Ovary (tissue), 9 donors: ENCODE results near the gene LIPN. TPM values are rescaled to one million over a fixed set of nuclear protein-coding genes. Genes with fewer than 3 reads are reported as not detected.

Experiments
- DNase-seq, 5 donors: peaks; one replicate each; pipeline ENCODE4 v3.0.0-alpha.2; 2019 to 2020
- H3K27ac ChIP-seq, 2 donors: fragments of 200-600 bp; one replicate each; pipeline versions ENCODE4 v1.5.1 to v1.8.0; 2019 to 2022
- H3K27me3 ChIP-seq: fragments of 200-600 bp; one replicate; pipeline ENCODE4 v1.8.0; 2022
- H3K36me3 ChIP-seq: fragments of 200-600 bp; sonication (generic); one replicate; pipeline ENCODE4 v1.5.1; 2019
- H3K4me1 ChIP-seq: one replicate; pipeline ENCODE4 v1.8.1; 2013; ENCODE audit warnings: mild to moderate bottlenecking, moderate library complexity; ENCODE audit not compliant: insufficient read depth
- H3K4me3 ChIP-seq: fragments of 200-600 bp; sonication (generic); one replicate; pipeline ENCODE4 v1.5.1; 2017
- H3K9me3 ChIP-seq, 2 donors: fragments of 200-600 bp in 1 of 2; sonication (generic) in 1 of 2; one replicate each; pipeline versions ENCODE4 v1.5.1 to v1.8.1; 2013 to 2019; ENCODE audit warnings: mild to moderate bottlenecking in 1 of 2, moderate library complexity in 1 of 2
- EP300 ChIP-seq: sonication (generic); formaldehyde crosslinking; IDR thresholded peaks from one replicate; pipeline ENCODE4 v1.6.1; 2017; ENCODE audit warnings: antibody characterized with exemption
- POLR2A ChIP-seq: fragments of 450-650 bp; IDR thresholded peaks from one replicate; pipeline ENCODE4 v1.6.1; 2017; ENCODE audit warnings: antibody characterized with exemption, mild to moderate bottlenecking, moderate library complexity
- WGBS, 3 donors: extraction: QIAGEN DNeasy Blood & Tissue Kit in 1 of 3; methylation state at CpG; one replicate each; pipeline versions ENCODE4 v1.1.5 to v1.1.7; 2013 to 2017; 5-methylcytosine and 5-hydroxymethylcytosine counted together
- intact Hi-C, 4 donors: fragments of 100-400 bp; cut with DNase I; formaldehyde crosslinking; loops; one replicate each; pipeline versions ENCODE4 v1.11.0 to v1.15.1; 2022 to 2023
- polyA plus RNA-seq, 2 donors: library from polyadenylated mRNA; stranded (reverse); fragments of 200-250 nt in 1 of 2; fragments of 350-450 nt in 1 of 2; fragmentation: Illumina TruSeq in 1 of 2; extraction: RNeasy Lipid Tissue Mini Kit (QIAGEN cat#74804) in 1 of 2; gene quantifications; one replicate each; pipeline ENCODE4 v1.2.3, GENCODE V29; 2013 to 2014
- total RNA-seq, 7 donors: library from RNA; depleted of rRNA in 2 of 7; stranded (reverse); fragments of >200 nt in 2 of 7; fragmentation: NEBNext Ultra II Directional in 3 of 7; extraction: Animal tissue kit (Norgen Biotek cat#: 25700) in 3 of 7; gene quantifications; one replicate each; pipeline versions ENCODE4 v1.1.0 to v1.2.4, GENCODE V29; 2016 to 2023
- TF ChIP-seq, protein P1 (sequence below), 3 donors: fragments of 450-650 bp in 2 of 3; fragments of 200-600 bp in 1 of 3; IDR thresholded peaks; one replicate each; pipeline versions ENCODE4 v1.5.1 to v1.8.0; 2016 to 2022; ENCODE audit warnings: antibody characterized with exemption in 3 of 3, mild to moderate bottlenecking in 1 of 3
- donor health status: DM: no; HTN: no; CAD: no; lungs with moderate emphysema.
- donor health status: DM: no; HTN: no; CAD: no.
- donor health status: Bipolar disorder and iron deficiency.
- donor health status: DM: yes; HTN: yes; CAD: no.
- donor health status: DM: no; HTN: no; CAD: no.
- donor health status: DM: yes; HTN: yes; CAD: no.

Gene LIPN
- total and polyA plus RNA-seq, 9 donors, result not detected

- no peaks in the 10 kb centered on the region for H3K4me1 ChIP-seq
- H3K36me3 ChIP-seq, result no peaks in the 10 kb centered on the region
- no peaks in the 10 kb centered on the region for H3K9me3 ChIP-seq
- intact Hi-C loops, result no loop called here
- H3K27ac ChIP-seq, result no peak overlapping the region
- no peak for DNase-seq
- TF ChIP-seq, protein P1, sequence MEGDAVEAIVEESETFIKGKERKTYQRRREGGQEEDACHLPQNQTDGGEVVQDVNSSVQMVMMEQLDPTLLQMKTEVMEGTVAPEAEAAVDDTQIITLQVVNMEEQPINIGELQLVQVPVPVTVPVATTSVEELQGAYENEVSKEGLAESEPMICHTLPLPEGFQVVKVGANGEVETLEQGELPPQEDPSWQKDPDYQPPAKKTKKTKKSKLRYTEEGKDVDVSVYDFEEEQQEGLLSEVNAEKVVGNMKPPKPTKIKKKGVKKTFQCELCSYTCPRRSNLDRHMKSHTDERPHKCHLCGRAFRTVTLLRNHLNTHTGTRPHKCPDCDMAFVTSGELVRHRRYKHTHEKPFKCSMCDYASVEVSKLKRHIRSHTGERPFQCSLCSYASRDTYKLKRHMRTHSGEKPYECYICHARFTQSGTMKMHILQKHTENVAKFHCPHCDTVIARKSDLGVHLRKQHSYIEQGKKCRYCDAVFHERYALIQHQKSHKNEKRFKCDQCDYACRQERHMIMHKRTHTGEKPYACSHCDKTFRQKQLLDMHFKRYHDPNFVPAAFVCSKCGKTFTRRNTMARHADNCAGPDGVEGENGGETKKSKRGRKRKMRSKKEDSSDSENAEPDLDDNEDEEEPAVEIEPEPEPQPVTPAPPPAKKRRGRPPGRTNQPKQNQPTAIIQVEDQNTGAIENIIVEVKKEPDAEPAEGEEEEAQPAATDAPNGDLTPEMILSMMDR (IDR thresholded peaks at IDR 0.05), result no peak
- TF ChIP-seq EP300, result no peak
- TF ChIP-seq POLR2A, result no peak
- no peak overlapping the region for H3K4me3 ChIP-seq
- H3K27me3 ChIP-seq, result no peaks in the 10 kb centered on the region
These were observed 29.1 kb downstream of the LIPN start for GRCh38 chr10:88788924-88789323.

- no peaks in the 10 kb centered on the region for H3K4me1 ChIP-seq
- H3K27ac ChIP-seq, result no peak overlapping the region
- 53 to 62% (median 58%) methylated on average over 2 of the region's 2 CpGs for WGBS, 3 donors
- no peaks in the 10 kb centered on the region for H3K9me3 ChIP-seq
- H3K36me3 ChIP-seq, result no peaks in the 10 kb centered on the region
- DNase-seq, result no peak
- H3K27me3 ChIP-seq, result no peaks in the 10 kb centered on the region
- no peak for TF ChIP-seq POLR2A
- TF ChIP-seq, protein P1 (IDR thresholded peaks at IDR 0.05), result no peak
- TF ChIP-seq EP300, result no peak
- no peak overlapping the region for H3K4me3 ChIP-seq
- intact Hi-C loops, result no loop called here
These were observed 32.1 kb downstream of the LIPN start for GRCh38 chr10:88791924-88792323.

DNA sequence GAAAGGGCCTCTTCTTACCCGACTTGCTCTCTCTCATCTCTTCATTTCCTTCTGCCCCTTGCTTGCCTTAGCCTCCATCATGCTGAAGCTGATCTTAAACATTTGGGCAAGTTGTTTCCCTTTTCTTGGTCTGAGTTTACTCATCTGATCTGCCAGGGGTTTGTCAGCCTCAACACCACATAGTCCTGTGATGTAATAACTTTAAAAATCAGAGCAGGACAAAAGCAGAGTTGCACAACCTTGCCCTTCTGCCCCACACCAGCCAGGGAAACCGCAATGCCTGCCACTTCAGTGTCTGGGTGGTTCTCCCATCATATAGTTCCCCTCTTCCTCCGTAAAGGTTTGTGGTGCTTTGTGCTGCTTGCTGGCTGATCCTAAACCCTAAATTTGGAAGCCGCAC lies 32.8 kb downstream of the LIPN start:
- Histone ChIP-seq H3K4me1 (no peaks in the 10 kb centered on the region), H3K27me3 (no peaks in the 10 kb centered on the region), H3K27ac (no peak overlapping the region), H3K36me3 (no peaks in the 10 kb centered on the region), H3K9me3 (no peaks in the 10 kb centered on the region), H3K4me3 (no peak overlapping the region)
- DNase-seq, result no peak
- TF ChIP-seq EP300 (no peak), POLR2A (no peak)
- TF ChIP-seq, protein P1 (IDR thresholded peaks at IDR 0.05), result no peak
- WGBS, 3 donors, result 92 to 94% (median 92%) methylated on average over 4 of the region's 4 CpGs
- intact Hi-C loops, result no loop called here

DNA sequence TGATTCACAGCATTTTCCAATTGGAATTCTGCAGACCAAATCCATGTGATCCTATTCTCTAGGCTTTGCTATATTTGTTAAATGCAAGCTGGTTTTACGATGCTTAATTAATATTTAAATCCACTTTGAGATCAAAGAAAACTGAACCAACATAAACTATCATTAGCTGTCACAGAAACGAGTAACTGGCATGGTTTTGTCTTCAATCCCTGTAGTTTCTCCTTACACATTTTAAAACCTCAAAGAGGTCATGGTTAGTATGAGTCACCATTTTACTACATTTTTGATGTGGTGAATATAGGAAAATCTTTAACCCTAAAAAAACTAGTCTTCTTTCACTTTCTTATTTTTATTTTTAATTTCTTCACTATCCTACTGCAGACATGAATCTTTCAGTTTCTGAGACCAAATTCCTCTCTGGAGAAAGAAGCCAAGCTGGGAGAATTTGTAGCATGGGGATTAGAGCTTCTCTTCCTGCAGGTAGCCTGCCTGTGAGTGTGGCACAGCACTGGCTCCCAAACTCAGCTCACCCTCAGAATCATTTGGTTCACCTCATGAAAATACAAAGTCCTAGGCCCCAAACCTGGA lies 34.0 kb downstream of the LIPN start:
- intact Hi-C loops, result no loop called here
- no peaks in the 10 kb centered on the region for H3K27me3 ChIP-seq
- no peak for DNase-seq
- no peak overlapping the region for H3K27ac ChIP-seq
- no peak overlapping the region for H3K4me3 ChIP-seq
- WGBS, 3 donors, result 47 to 54% (median 52%) methylated on average over 2 of the region's 2 CpGs
- no peaks in the 10 kb centered on the region for H3K4me1 ChIP-seq
- TF ChIP-seq EP300 (no peak), POLR2A (no peak)
- TF ChIP-seq, protein P1 (IDR thresholded peaks at IDR 0.05), result no peak
- no peaks in the 10 kb centered on the region for H3K9me3 ChIP-seq
- no peaks in the 10 kb centered on the region for H3K36me3 ChIP-seq
